Measurements from ENCODE around the gene LIN7C.
"Not testable (repeated sequence)": the region's sequence is repeated elsewhere in the genome, so short reads cannot be mapped to it uniquely, and the experiment has no call there.

The LIN7C gene, protein sequence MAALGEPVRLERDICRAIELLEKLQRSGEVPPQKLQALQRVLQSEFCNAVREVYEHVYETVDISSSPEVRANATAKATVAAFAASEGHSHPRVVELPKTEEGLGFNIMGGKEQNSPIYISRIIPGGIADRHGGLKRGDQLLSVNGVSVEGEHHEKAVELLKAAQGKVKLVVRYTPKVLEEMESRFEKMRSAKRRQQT

DNA sequence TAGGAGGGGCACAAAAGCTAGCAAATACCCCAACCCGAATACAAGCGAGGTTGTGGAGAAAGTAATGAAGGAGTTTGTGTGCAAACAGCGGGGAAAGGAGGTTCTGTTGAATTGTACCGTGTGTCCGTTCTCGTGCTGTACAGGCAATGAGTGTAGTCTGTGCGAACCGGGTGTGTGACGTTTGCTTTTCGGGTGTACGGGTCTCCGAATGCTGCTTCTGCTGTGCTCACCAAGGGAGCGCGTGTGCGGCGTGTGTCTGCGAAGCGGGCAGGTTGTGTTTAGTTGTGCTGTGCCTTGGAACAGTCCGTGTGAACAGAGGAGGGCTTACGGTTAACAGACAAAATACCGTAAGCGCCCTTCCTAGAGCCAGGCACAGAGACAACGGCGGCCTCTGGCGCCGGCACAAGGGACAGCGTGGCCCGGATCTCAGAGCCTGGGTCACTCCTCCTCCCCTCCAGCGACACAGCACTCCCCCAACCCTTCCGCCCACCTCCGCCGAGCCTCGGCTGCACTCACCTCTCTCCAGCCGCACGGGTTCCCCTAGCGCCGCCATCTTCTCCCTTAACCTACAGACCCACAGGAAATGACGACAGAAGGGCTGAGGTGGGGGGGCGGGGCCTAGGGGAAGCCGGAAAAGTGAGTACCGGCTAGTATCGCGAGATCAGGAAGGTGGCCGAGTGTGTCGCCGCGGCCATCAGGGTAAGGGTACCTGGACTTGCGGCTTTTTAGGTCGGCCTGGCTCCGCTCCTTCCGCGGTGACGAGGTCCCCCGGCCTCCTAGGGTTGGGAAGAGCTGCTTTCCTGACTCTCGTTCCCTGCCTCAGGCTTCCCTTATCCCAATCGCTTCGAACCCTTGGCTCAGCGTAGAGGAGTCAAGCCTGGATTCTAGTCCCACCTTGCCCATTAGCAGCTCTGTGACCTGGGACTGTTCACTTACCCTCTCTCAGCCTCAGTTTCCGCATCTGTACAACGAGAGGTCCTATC lies at the start of gene LIN7C:
Gene LIN7C (minus strand): TSS at position 570 of the 983 bp plus-strand sequence. CDS start 17 bp downstream, at position 553.
- peak; percentile 100 for DNase-seq

DNA sequence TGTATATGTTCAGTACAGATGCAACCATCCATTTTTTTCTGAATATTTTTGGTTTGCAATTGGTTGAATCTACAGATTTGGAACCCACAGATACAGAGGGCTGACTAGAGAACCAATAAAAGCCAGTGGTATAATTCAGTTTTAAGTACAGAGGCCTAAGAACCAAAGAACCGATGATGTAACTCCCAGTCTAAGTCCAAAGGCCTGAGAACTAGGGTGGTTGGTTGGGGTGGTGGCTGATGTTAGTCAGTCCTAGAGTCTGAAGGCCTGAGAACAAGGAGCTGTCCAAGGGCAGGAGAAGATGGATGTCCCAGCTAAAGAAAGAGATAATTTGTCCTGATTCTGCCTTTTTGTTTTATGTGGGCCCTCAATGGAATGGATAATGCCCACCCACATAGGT lies 48.7 kb upstream of the LIN7C start:
- DNase-seq, result no peak

DNA sequence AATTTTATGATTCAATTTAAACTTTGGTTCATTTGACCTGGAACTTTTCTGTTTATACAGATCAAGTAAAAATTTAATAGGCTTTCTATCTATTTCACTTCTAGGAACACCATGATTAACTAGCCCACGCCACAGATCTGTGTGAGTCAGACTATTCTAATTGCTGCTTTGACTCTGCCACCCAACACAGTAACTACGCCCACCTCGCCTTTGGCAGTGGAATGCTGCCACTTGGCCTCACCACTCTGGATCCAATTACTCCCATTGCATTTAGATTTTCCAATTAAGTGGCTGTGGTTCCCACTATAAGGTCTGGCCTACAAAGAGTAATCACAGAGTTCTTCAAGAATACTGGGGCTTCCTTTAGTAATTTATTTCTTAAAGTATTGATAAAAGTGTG lies 46.6 kb upstream of the LIN7C start:
- no peak for DNase-seq

DNA sequence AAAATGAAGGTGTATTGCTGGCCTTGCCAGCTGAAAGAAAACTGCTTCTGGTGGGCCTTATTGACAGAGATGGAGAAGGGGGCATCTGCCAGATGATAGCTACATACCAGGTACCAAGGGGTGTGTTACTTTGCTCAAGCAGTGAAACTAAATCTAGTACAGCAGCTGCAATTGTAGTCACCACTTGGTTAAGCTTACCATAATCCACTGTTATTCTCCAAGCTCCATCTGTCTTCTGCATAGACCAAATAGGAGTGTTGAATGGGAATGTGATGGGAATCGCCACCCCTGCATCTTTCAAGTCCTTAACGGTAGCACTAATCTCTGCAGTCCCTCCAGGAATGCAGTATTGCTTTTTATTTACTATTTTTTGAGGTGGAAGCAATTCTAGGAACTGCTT lies 45.8 kb upstream of the LIN7C start:
- DNase-seq, result no peak

DNA sequence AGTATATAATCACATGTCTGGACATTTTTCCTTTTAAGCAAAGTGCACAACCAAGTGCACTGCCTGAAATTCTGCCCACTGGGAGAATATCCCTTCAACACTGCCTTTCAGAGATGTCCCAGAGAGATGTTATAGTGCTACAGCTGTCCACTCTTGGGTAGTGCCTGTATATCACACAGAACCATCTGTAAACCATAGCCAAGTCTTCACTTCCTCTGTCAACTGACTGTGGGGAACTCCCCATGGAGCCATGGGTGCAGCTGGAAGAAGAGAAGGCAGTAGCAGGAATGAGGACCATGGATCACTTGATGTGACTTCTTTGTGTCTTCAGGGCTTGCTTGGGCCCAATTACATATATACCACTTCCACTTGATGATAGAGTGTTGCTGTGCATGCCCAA lies 44.6 kb upstream of the LIN7C start:
- no peak for DNase-seq

DNA sequence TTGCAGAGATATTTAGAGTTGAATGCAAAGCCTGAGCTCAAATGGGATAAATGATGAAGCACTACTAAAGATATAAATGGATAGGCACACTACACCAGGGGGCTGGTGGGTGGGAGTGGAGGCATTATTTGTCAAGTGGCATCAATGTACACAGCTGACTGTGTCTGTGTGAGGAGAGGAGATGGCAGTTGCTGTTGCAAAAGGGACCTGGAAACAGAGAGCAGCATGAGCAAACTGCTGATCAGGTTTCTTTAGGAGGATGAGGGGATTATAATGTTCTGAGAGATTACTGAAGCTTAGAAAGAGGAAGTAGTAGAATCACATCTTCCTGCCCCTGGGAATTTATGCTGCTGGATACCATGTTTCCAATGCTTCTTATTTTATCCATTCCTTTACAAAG lies 39.4 kb upstream of the LIN7C start:
- no peak for DNase-seq

DNA sequence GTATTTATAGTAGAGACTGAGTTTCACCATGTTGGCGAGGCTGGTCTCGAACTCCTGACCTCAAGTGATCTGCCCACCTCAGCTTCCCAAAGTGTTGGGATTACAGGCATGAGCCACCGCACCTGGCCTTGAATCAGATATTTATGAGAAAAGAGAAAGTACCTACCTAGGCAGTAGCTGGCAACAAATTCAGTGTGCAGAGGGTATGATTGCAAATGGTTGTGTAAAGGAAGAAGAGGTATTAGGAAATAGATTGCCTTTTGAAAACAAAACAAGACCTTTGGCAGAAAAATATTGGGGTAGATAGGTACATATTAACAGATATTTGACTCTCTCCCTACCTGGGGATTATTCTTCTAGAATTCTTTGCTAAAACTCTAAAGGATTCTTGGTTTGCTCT lies 38.5 kb upstream of the LIN7C start:
- DNase-seq, result no peak

DNA sequence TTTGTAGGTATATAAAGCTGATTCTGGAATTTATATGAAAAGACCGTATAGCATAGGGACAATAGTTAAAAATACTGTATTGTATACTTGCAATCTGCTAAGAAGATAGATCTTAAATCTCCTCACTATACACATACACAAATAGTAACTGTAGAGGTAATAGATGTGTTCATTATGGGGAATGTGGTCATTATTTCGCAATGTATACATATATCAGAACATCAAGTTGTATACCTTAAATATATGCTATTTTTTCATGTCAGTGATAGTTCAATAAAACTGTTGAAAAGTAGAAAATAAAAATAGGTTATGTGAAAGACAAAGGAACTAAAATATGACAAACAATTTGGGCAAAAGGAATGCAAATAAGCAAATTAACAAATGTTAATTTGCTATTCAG lies 35.2 kb upstream of the LIN7C start:
- no peak for DNase-seq

DNA sequence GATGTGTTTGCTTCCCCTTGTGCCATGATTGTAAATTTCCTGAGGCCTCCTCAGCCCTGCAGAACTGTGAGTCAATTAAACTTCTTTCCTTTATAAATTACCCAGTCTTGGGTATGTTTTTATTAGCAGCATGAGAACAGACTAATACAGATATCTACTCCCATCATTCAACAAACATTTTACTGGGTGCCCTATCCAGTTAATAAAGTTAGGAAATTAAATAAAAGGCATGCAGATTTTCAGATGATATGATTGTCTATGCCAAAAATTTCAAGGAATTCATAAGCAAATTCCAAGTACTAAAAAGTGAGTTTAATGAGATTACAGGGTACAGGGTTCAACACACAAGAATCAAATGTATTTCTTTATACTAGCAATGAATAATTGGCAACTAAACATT lies 33.5 kb upstream of the LIN7C start:
- no peak for DNase-seq

DNA sequence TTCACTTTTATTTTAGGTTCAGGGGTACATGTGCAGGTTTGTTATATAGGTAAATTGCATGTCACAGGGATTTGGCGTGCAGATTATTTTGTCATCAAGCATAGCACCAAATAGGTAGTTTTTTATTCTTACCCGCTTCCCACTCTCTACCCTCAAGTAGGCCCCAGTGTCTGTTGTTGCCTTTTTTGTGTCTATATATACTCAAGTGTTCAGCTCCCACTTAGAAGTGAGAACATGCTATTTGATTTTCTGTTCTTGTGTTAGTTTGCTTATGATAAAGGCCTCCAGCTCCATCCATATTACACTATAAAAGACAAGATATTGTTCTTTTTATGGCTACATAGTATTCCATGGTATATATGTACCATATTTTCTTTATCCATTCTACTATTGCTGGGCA lies 28.5 kb upstream of the LIN7C start:
- no peak for DNase-seq

DNA sequence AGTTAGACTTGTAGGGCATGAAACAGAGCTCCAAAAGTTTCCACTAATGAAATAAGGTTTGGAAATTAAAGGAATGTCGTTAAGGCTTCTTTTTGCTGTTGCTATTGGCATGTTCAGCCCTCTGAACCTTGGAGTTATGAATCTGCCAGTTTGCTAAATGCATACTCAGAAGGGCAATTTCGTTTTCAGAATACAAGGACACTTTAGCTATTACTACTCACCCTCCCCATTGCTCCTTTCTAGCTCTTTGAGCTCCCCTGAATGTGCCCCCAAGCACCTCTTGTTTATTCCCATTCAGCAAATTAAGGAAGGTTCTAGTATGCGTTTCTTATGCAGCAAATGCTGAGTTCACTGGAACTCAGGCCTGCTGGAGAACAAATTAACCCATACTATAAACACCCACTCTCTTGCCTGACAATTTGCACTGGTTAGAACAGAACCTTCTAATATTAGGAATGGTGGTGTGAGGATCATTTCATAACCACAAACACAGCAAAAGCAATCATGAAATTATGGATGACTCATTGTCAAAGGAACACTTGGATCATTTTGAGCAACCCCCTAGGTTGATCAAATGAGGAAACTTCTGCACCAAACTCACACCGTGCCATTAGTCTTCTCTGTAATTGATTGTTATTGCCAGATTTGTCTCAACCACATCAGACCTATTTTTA lies 26.2 kb upstream of the LIN7C start:
- no peak for DNase-seq

DNA sequence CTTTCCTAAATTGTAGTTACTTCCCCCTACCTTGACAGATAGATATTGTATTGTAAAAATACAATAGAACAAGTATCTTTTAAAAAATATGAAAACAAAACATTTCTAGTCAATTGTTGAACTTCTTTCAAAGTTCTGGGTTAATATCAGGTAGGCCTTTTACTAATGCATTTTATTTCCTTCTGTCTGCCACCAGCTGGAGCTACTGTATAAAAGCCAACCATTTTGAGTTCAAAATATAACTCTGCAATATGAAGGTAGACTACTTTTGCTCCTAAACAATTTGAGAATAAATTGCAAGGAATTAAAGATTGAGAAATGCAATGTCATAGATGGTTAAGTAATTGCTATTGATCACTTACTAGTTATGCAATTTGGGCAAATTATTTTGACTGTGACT lies 22.1 kb upstream of the LIN7C start:
- DNase-seq, result no peak

DNA sequence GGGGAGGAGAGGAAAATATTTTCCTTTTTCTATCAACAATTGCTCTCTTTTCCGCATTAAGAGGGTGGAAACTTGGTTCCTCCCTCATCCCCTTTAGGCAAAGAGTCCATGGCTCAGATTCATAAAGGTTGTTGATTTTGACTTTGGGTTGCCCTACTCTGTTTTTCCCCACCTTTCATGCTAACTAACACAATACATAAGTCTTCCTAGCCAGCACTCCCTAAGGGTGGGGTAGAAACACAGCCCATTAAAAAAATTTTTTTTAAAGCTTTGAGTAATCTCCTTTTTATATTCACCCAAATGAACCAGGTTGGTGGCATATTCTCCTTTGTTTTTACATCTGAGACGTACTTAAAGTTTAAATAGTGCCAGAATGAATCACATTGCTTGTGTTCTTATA lies 20.0 kb upstream of the LIN7C start:
- DNase-seq, result no peak

DNA sequence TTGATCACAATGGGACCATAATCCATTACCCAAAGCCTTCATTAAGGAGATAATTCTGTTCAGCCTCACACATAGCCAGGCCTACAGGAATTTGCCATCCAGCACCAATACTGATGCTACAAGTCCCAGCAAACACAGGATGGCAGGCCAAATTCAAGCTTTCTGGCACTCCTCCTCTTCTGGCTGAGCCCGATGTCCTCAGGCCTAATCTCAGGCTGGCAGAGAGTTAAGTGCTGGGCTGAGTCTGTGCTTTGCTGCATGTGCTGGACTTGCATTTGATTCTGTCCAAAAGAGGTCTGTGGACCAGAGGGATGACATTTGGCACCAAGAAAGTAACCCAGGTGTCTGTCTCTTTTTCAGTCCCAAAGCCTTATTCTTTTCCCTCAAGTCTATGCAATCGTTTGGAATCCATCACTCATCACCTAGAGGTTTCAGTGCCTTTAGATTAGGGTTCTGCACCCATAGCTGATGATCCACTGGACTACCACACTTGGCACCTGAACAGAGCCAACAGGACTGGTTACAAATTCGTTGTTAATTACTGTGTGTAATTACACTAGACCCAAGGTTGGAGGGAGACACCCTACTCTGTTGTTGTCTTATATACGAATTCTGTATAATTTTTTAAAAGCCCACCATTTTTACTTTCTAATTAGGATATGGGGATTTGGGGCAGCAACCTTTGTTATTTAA lies 19.4 kb upstream of the LIN7C start:
- DNase-seq, result no peak

DNA sequence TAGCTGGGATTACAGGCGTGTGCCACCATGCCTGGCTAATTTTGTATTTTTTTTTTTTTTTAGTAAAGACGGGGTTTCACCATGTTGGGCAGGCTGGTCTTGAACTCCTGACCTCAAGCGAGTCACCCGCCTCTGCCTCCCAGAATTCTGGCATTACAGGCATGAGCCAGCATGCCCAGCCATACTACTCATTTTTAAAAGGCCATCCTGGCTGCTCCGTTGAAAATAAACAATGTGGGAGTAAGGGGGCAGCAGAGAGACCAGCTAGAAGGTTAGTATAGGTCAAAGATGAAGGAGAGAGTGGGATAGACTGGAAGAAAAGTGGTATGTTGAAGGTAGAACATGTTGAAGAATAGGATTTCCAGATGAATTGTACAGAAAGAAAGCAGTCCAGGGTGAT lies 17.6 kb upstream of the LIN7C start:
- no peak for DNase-seq

DNA sequence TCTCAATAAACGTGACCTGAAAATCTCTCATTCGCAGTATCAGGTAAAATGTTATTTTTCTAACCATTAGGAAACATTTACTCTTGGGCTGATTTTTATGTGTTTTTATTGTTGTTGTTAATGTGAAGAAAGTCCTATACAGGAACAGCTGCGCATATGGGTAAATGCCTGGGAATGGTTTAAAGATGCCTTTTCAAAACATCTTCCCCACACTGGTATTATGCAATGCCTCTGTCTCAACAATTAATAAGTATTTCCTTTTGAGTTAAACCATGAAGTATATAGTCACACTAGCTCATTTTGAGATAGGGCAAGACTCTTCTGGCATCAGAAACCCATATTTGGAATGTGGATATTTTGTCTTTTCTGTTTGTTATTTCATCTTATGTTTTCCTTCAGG lies 13.7 kb upstream of the LIN7C start:
- no peak for DNase-seq

DNA sequence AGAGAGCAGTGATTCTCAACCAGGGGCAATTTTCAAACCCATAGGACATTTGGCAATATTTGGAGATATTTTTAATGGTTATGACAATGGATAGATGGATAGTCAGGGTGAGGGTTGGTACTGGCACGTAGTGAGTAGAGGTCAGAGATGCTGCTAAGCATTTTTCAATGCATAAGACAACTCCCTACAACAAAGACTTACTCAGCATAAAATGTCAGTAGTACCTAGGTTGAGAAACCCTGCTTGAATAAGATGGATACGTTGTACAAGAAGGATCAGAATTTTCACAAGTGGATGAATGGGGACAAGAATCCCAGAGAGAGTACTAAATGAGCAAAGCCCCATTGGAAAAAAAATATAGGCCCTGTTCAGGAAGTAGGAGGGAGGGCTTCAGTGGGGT lies 11.9 kb upstream of the LIN7C start:
- no peak for DNase-seq

DNA sequence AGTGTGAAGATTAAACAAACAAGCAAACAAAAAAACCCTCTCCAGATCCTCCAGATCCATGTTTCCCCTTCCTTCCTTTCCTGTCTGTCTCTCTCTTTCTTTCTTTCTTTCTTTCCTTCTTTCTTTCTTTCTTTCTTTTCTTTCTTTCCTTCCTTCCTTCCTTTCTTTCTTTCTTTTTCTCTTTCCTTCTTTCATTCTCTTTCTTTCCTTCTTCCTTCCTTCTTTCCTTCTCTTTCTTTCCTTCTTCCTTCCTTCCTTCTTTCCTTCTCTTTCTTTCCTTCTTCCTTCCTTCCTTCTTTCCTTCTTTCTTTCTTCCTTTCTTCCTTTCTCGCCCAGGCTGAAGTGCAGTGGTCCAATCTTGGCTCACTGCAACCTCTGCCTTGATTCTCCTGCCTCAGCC lies 10.9 kb upstream of the LIN7C start:
- DNase-seq, result not testable (repeated sequence)

DNA sequence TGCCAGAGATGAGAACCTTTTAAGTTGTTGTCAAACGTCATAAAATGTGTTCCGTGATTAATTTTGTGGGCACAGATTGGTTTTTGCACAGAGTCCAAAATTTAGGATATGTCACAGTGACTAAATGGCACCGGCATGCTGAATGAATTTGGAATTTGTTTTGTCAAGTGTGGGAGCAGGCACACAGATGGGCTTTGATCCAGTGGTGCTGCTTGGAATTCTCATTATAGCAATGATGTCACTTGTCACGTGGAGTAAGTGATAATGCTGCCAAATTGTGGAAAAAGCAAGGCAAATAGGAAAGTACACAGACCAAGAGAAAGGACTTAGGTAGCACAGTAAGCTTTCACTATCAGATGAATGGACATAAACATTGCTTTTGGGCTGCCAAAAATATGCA lies 8.0 kb upstream of the LIN7C start:
- no peak for DNase-seq

DNA sequence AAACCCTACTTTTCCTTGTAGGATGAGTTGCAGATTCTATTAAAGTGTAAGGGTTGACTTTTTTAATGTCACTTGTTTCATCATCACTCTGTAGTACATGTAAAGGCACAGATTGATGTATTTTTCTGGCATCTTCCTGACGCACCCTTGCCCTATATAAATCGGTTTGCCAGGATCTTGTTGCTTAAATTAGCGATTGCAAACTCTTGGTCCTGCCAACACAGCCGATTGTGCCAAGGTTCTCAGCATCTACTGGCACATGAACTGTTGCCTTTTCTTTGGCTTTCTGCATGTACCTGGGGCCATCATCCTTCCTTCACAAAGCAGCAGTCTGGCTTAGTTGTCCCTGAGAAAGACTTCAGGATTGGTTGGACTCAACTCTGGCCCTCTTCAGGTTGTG lies 7.5 kb upstream of the LIN7C start:
- no peak for DNase-seq

DNA sequence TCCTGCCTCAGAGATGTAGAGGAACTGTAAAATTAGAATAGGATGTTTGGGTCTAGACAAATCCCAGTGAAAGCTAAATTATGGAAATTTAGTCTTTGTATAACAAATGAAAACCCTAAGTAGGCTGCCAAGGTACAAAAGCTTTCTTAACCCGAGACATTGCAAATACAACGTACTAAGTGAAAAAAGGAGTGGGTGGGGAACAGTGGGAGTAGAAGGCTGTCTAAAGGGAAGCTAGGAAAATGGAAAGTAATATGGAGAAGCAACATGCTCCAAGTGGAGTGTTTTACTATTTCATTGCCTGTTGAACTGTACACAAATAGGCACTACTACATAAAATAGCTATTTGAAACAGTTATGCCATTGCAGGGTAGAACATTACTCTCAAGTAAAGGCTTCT lies 6.8 kb upstream of the LIN7C start:
- no peak for DNase-seq

DNA sequence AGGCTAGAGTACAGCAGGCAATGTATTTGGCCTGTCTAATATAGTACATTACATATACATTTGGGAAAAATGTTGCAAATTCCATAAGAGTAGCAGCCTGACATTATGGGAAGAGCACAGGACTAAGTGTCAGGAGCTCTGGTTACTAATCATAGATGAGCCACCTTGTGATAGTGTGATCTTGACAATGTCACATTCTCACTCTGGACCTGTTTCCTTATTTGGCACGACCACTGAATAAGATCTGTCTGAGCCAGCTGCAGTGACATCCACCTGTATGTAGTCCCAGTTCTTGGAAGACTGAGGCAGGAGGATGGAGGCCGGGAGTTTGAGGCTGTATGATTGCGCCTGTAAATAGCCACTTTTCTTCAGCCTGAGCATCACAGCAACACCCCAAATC lies 5.7 kb upstream of the LIN7C start:
- no peak for DNase-seq

DNA sequence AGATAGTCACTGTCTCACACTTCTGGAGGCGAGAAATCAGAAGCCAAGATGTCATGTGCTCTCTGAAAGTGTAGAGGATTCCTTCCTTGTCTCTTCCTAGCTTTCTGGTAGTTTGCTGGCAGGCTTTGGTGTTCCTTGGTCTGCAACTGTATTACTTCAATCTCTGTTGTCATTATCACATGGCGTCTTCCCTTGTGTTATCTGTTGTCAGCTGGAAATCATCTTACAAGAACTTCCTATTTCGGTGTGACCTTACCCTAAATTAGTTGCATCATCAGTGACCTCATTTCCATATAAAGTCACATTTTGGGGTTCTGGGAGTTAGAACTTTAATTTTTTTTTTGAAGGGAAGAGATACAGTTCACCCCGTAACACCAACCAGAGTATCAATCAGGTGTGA lies 3.3 kb upstream of the LIN7C start:
- DNase-seq, result no peak

Measured in NCI-H2171 (cell line).